ENCODE data around the gene GSTP1. TPM values are rescaled to one million over a fixed set of nuclear protein-coding genes. Genes with fewer than 3 reads are reported as not detected.
A peak's percentile ranks its signal among the peaks of the same experiment; 100 is the strongest.

Gene GSTP1
- total and polyA plus RNA-seq, 9 of the 15 experiments (the other 6 are each of a cell fraction or from before 2014, with no cell fraction given) = 592 to 2,150 (median 1,204) TPM

DNA sequence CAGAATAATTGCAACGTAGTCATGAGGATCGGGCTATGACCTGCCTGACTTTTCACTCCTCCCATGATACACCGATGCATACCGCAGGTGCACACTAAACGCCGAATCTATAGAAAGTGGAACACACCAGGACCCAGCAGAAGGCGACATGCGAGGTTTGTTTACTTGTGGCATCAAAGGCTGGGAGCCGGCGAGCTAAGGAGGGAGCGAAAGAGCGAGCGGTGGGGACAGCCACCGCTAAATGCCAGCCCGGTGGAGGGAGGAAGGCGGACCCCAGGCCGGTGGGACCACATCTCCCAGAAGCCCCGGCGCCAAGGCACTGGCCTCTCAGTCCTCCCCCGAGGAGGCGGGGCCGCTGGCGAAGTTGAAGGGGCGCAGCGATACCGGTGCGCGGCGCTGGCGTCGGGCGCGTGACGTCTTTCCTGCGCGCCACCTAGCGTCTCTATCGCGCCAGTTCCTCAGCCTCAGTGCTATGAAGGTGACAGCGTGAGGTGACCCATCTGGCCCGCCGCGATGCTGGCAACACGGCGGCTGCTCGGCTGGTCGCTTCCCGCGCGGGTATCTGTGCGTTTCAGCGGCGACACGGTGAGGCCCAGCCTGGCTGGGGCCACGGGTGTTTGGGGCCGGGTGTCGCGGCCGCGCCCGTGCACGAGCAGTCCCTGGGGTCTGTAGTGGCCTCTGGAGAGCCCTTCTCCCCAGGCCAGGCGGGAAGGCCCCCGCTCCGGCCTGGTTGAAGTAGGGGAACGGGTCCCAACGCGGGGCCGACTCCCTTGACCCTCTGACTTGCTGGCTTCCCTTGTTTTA lies 23.1 kb downstream of the GSTP1 start, which contains the start of gene NDUFV1 (continued):
- TF ChIP-seq, protein P1, sequence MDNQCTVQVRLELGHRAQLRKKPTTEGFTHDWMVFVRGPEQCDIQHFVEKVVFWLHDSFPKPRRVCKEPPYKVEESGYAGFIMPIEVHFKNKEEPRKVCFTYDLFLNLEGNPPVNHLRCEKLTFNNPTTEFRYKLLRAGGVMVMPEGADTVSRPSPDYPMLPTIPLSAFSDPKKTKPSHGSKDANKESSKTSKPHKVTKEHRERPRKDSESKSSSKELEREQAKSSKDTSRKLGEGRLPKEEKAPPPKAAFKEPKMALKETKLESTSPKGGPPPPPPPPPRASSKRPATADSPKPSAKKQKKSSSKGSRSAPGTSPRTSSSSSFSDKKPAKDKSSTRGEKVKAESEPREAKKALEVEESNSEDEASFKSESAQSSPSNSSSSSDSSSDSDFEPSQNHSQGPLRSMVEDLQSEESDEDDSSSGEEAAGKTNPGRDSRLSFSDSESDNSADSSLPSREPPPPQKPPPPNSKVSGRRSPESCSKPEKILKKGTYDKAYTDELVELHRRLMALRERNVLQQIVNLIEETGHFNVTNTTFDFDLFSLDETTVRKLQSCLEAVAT (IDR thresholded peaks at IDR 0.05) = peak; percentile 72 to 77
- TF ChIP-seq, protein P2, sequence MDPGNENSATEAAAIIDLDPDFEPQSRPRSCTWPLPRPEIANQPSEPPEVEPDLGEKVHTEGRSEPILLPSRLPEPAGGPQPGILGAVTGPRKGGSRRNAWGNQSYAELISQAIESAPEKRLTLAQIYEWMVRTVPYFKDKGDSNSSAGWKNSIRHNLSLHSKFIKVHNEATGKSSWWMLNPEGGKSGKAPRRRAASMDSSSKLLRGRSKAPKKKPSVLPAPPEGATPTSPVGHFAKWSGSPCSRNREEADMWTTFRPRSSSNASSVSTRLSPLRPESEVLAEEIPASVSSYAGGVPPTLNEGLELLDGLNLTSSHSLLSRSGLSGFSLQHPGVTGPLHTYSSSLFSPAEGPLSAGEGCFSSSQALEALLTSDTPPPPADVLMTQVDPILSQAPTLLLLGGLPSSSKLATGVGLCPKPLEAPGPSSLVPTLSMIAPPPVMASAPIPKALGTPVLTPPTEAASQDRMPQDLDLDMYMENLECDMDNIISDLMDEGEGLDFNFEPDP (CRISPR knock-in tag; IDR thresholded peaks at IDR 0.05) = 0 out of 2 replicates have a peak, but pooled peaks have one; percentile 17
- TF ChIP-seq HNRNPH1 (optimal IDR thresholded peaks at IDR 0.05; ENCODE audit: low read depth, low read length) = no peak
- TF ChIP-seq C11orf30 (IDR thresholded peaks at IDR 0.05; ENCODE audit: low read depth) = peak; percentile 99
- TF ChIP-seq PHF8 (IDR thresholded peaks at IDR 0.05; ENCODE audit: borderline replicate concordance, low read length) = peak; percentile 73; the same call in 1 of the 2 replicates
- peak; percentile 89 for TF ChIP-seq POLR2A (conservative IDR thresholded peaks at IDR 0.05)
- no peak for TF ChIP-seq NR4A1 (CRISPR knock-in tag; IDR thresholded peaks at IDR 0.05)
- TF ChIP-seq NR4A1 (tag; IDR thresholded peaks at IDR 0.05) = no peak
- peak; percentile 96 for TF ChIP-seq PHF20 (IDR thresholded peaks at IDR 0.05; ENCODE audit: partially characterized antibody)
- TF ChIP-seq NFIX (CRISPR knock-in tag; IDR thresholded peaks at IDR 0.05; ENCODE audit: low read depth) = no peak
- TF ChIP-seq U2AF1 (optimal IDR thresholded peaks at IDR 0.05; ENCODE audit: low read depth, low read length) = no peak
- no peak for TF ChIP-seq U2AF2 (optimal IDR thresholded peaks at IDR 0.05; ENCODE audit: low read depth, low read length)
- 0 out of 2 replicates have a peak, but pooled peaks have one; percentile 60 for TF ChIP-seq KDM2B (CRISPR knock-in tag; IDR thresholded peaks at IDR 0.05)
- peak; percentile 55; the same call in 1 of the 2 replicates for TF ChIP-seq SPI1 (IDR thresholded peaks at IDR 0.05; ENCODE audit: borderline replicate concordance, low read depth, low read length)
- TF ChIP-seq SIX5 (IDR thresholded peaks at IDR 0.05; ENCODE audit: borderline replicate concordance in 1 of 2, insufficient read depth in 1 of 2, low read depth in 1 of 2, low read length in 2 of 2) = peak; percentile 63 to 68; a peak in 3 of 4 replicates
- no peak for TF ChIP-seq ZNF75A (CRISPR knock-in tag; IDR thresholded peaks at IDR 0.05)
- TF ChIP-seq, protein P3, sequence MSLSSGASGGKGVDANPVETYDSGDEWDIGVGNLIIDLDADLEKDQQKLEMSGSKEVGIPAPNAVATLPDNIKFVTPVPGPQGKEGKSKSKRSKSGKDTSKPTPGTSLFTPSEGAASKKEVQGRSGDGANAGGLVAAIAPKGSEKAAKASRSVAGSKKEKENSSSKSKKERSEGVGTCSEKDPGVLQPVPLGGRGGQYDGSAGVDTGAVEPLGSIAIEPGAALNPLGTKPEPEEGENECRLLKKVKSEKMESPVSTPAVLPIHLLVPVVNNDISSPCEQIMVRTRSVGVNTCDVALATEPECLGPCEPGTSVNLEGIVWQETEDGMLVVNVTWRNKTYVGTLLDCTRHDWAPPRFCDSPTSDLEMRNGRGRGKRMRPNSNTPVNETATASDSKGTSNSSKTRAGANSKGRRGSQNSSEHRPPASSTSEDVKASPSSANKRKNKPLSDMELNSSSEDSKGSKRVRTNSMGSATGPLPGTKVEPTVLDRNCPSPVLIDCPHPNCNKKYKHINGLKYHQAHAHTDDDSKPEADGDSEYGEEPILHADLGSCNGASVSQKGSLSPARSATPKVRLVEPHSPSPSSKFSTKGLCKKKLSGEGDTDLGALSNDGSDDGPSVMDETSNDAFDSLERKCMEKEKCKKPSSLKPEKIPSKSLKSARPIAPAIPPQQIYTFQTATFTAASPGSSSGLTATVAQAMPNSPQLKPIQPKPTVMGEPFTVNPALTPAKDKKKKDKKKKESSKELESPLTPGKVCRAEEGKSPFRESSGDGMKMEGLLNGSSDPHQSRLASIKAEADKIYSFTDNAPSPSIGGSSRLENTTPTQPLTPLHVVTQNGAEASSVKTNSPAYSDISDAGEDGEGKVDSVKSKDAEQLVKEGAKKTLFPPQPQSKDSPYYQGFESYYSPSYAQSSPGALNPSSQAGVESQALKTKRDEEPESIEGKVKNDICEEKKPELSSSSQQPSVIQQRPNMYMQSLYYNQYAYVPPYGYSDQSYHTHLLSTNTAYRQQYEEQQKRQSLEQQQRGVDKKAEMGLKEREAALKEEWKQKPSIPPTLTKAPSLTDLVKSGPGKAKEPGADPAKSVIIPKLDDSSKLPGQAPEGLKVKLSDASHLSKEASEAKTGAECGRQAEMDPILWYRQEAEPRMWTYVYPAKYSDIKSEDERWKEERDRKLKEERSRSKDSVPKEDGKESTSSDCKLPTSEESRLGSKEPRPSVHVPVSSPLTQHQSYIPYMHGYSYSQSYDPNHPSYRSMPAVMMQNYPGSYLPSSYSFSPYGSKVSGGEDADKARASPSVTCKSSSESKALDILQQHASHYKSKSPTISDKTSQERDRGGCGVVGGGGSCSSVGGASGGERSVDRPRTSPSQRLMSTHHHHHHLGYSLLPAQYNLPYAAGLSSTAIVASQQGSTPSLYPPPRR (CRISPR knock-in tag; IDR thresholded peaks at IDR 0.05; ENCODE audit: borderline replicate concordance) = 0 out of 2 replicates have a peak, but pooled peaks have one; percentile 15
- no peak for TF ChIP-seq ARID1B (IDR thresholded peaks at IDR 0.05)
- TF ChIP-seq SP1 (CRISPR knock-in tag; IDR thresholded peaks at IDR 0.05) = peak; percentile 92
- TF ChIP-seq POLR2AphosphoS2 (IDR thresholded peaks at IDR 0.05; ENCODE audit: low read length) = no peak
- peak; percentile 81 for TF ChIP-seq CTBP1 (IDR thresholded peaks at IDR 0.05; ENCODE audit: borderline replicate concordance)
